Spleen (tissue), 11 donors: ENCODE results near the gene ERLEC1. TPM values are rescaled to one million over a fixed set of nuclear protein-coding genes. Genes with fewer than 3 reads are reported as not detected.

Experiments
- DNase-seq: peaks from one replicate; pipeline ENCODE4 v3.0.0-alpha.2; 2020
- H3K27ac ChIP-seq, 8 donors: fragments of 200-600 bp; sonication (generic) in 7 of 8; 1 replicate in 4 of 8; 2 replicates in 4 of 8; pipeline versions ENCODE4 v1.5.0 to v1.8.0; 2016 to 2021; ENCODE audit warnings: inconsistent platforms in 4 of 8, mild to moderate bottlenecking in 4 of 8, moderate library complexity in 1 of 8
- H3K27me3 ChIP-seq, 7 donors: fragments of 200-600 bp; sonication (generic) in 6 of 7; replicated peaks in 1 of 7; 1 replicate in 4 of 7; 2 replicates in 3 of 7; pipeline versions ENCODE4 v1.5.0 to v1.8.0; 2016 to 2021; ENCODE audit warnings: inconsistent platforms in 3 of 7, mild to moderate bottlenecking in 1 of 7
- H3K36me3 ChIP-seq, 6 donors: fragments of 200-600 bp; sonication (generic) in 5 of 6; 1 replicate in 4 of 6; 2 replicates in 2 of 6; pipeline versions ENCODE4 v1.5.0 to v1.8.0; 2016 to 2021; ENCODE audit warnings: inconsistent platforms in 2 of 6
- H3K4me1 ChIP-seq, 6 donors: fragments of 200-600 bp; sonication (generic) in 5 of 6; 1 replicate in 3 of 6; 2 replicates in 3 of 6; pipeline versions ENCODE4 v1.5.0 to v1.8.0; 2016 to 2021; ENCODE audit warnings: inconsistent platforms in 3 of 6
- H3K4me3 ChIP-seq, 8 donors: fragments of 200-600 bp; sonication (generic) in 7 of 8; 1 replicate in 4 of 8; 2 replicates in 4 of 8; pipeline versions ENCODE4 v1.5.0 to v1.8.0; 2016 to 2021; ENCODE audit warnings: inconsistent platforms in 4 of 8, mild to moderate bottlenecking in 4 of 8, moderate library complexity in 2 of 8
- H3K9me3 ChIP-seq, 8 donors: fragments of 200-600 bp; sonication (generic) in 7 of 8; 1 replicate in 4 of 8; 2 replicates in 4 of 8; pipeline versions ENCODE4 v1.5.0 to v1.8.0; 2016 to 2021; ENCODE audit warnings: inconsistent platforms in 4 of 8
- POLR2A ChIP-seq, 3 donors: fragments of 450-650 bp; IDR thresholded peaks; one replicate each; pipeline ENCODE4 v1.5.1; 2017; ENCODE audit warnings: antibody characterized with exemption in 3 of 3, mild to moderate bottlenecking in 1 of 3
- POLR2AphosphoS5 ChIP-seq, 3 donors: sonication (generic); formaldehyde crosslinking; IDR thresholded peaks; one replicate each; pipeline ENCODE4 v1.5.1; 2017; ENCODE audit warnings: antibody characterized with exemption in 3 of 3
- WGBS, 5 donors: extraction: QIAGEN DNeasy Blood & Tissue Kit in 3 of 5; methylation state at CpG; one replicate each; pipeline versions ENCODE4 v1.1.5 to v1.1.7; 2013 to 2018; 5-methylcytosine and 5-hydroxymethylcytosine counted together
- intact Hi-C: fragments of 100-400 bp; cut with DNase I; formaldehyde crosslinking; loops from one replicate; pipeline ENCODE4 v1.15.0; 2023; ENCODE audit warnings: low total_unique reads
- polyA plus RNA-seq, 3 donors: library from polyadenylated mRNA; stranded (reverse); fragments of 200-250 nt; gene quantifications; one replicate each; pipeline ENCODE4 v1.2.1, GENCODE V29; 2013
- total RNA-seq, 7 donors: library from RNA; depleted of rRNA in 3 of 7; stranded (reverse); fragments of >200 nt in 3 of 7; fragmentation: NEBNext Ultra II Directional in 4 of 7; extraction: Animal tissue kit (Norgen Biotek cat#: 25700) in 4 of 7; gene quantifications; one replicate each; pipeline versions ENCODE4 v1.1.0 to v1.2.1, GENCODE V29; 2016 to 2021
- TF ChIP-seq, protein P1 (sequence below), 11 experiments: fragments of 200-600 bp in 7 of 11; fragments of 450-650 bp in 4 of 11; sonication (generic) in 4 of 11; IDR thresholded peaks in 8 of 11; conservative IDR thresholded peaks in 3 of 11; 1 replicate in 7 of 11; 2 replicates in 4 of 11; pipeline versions ENCODE4 v1.4.0 to v1.8.0; 2016 to 2021; ENCODE audit warnings: antibody characterized with exemption in 11 of 11, inconsistent platforms in 4 of 11, mild to moderate bottlenecking in 1 of 11
- donor health status: healthy with polysubstance abuse.
- donor health status: DM: no; HTN: no; CAD: no; lungs with moderate emphysema.
- donor health status: DM: no; HTN: no; CAD: no.
- donor health status: Bipolar disorder and iron deficiency.
- donor health status: healthy.
- donor health status: DM: no; HTN: no; CAD: no.
- donor health status: DM: yes; HTN: yes; CAD: no.

ERLEC1 gene
- total and polyA plus RNA-seq, 10 donors = 12.7 to 56.4 (median 31.7) TPM

DNA sequence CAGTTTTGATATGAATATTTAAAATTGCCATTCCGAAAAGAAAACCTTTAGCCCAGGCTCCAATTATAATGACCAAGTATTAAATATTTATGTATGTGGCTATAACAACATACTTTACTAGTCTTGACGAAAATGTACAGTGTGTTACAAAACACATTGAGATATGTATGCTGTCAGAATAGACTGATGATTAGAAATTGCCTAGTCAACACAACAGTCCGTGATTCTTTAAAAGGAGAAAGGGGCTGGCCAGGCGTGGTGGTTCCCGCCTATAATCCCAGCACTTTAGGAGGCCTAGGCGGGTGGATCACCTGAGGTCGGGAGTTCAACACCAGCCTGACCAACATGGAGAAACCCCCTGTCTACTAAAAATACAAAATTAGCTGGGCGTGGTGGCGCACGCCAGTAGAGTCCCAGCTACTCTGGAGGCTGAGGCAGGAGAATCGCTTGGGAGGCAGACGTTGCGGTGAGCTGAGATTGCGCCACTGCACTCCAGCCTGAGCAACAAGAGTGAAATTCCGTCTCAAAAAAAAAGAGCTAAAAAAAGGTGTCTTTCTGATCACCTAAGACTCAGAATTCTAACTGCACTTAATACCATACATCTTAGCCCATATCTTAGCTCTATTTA lies 17.4 kb upstream of the ERLEC1 start:
- Histone ChIP-seq H3K9me3 (no peaks in the 10 kb centered on the region), H3K27me3 (no peaks in the 10 kb centered on the region), H3K27ac (no peak overlapping the region), H3K36me3 (peaks cover 0 to 15% (median 0%) of the 10 kb centered on the region in 6 donors), H3K4me3 (no peak overlapping the region), H3K4me1 (peaks cover 10 to 28% (median 20%) of the 10 kb centered on the region in 6 donors)
- intact Hi-C loops = no loop called here
- WGBS, 5 donors = 82 to 94% (median 92%) methylated on average over 15 of the region's 15 CpGs
- DNase-seq = no peak
- TF ChIP-seq, protein P1, sequence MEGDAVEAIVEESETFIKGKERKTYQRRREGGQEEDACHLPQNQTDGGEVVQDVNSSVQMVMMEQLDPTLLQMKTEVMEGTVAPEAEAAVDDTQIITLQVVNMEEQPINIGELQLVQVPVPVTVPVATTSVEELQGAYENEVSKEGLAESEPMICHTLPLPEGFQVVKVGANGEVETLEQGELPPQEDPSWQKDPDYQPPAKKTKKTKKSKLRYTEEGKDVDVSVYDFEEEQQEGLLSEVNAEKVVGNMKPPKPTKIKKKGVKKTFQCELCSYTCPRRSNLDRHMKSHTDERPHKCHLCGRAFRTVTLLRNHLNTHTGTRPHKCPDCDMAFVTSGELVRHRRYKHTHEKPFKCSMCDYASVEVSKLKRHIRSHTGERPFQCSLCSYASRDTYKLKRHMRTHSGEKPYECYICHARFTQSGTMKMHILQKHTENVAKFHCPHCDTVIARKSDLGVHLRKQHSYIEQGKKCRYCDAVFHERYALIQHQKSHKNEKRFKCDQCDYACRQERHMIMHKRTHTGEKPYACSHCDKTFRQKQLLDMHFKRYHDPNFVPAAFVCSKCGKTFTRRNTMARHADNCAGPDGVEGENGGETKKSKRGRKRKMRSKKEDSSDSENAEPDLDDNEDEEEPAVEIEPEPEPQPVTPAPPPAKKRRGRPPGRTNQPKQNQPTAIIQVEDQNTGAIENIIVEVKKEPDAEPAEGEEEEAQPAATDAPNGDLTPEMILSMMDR (IDR thresholded peaks at IDR 0.05 in 8 of 11, conservative IDR thresholded peaks at IDR 0.05 in 3 of 11) = no peak
- TF ChIP-seq POLR2A (IDR thresholded peaks at IDR 0.05) = no peak
- TF ChIP-seq POLR2AphosphoS5 (IDR thresholded peaks at IDR 0.05) = no peak

DNA sequence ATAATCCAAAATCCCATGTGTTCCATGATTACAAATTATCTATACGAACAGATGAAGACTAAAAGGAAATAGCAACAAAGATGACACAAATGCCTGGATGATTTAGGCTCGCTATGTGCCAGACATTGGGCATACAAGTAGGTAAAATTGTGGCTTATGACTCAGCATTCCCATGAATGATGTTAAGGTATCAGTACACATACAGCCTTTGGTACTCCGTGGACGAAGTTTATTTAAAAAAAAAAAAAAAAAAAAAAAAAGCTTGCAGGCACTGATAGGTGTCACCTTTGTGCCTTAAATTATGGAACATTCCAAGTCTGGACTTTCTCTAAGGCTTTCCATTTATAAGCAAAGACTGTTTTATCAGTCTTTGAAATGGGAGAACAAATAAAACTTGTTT lies 16.6 kb upstream of the ERLEC1 start:
- H3K36me3 ChIP-seq = peaks cover 0 to 16% (median under 1%) of the 10 kb centered on the region in 6 donors
- no peaks in the 10 kb centered on the region for H3K9me3 ChIP-seq
- TF ChIP-seq, protein P1 (IDR thresholded peaks at IDR 0.05 in 8 of 11, conservative IDR thresholded peaks at IDR 0.05 in 3 of 11) = no peak
- TF ChIP-seq POLR2A (IDR thresholded peaks at IDR 0.05) (no peak), POLR2AphosphoS5 (IDR thresholded peaks at IDR 0.05) (no peak)
- no peak overlapping the region for H3K4me3 ChIP-seq
- no peak for DNase-seq
- no peak overlapping the region for H3K27ac ChIP-seq
- H3K27me3 ChIP-seq = no peaks in the 10 kb centered on the region
- peaks cover 10 to 28% (median 20%) of the 10 kb centered on the region in 6 donors for H3K4me1 ChIP-seq
- intact Hi-C loops = no loop called here
- WGBS, 5 donors = 76 to 87% (median 81%) methylated on average over 4 of the region's 4 CpGs

DNA sequence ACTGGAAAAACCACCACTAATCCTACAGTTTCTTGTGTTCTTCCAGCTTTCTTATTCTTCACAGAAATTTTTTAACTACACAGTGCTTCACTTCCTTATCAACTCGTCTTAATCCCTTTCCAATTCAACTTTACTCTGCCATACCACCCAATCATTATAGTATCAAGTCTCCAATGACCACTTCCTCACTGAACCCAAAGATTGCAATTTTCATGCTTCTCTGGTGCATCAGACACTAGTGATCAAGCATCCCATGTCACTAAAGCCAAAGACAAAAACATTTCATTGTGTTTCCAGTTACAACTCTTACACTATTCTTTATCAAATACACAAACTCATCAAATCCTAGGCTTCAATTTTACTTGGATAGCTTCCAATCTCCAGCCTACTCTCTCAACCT lies 9.7 kb upstream of the ERLEC1 start:
- WGBS, 5 donors = 41 to 62% (median 46%) methylated on average over 1 of the region's 1 CpG
- intact Hi-C loops = no loop called here
- H3K27ac ChIP-seq = no peak overlapping the region
- H3K27me3 ChIP-seq = no peaks in the 10 kb centered on the region
- TF ChIP-seq POLR2AphosphoS5 (IDR thresholded peaks at IDR 0.05) (no peak), POLR2A (IDR thresholded peaks at IDR 0.05) (no peak)
- TF ChIP-seq, protein P1 (IDR thresholded peaks at IDR 0.05 in 8 of 11, conservative IDR thresholded peaks at IDR 0.05 in 3 of 11) = no peak
- H3K9me3 ChIP-seq = no peaks in the 10 kb centered on the region
- peaks cover 0 to 60% (median 8%) of the 10 kb centered on the region in 6 donors for H3K36me3 ChIP-seq
- no peak overlapping the region for H3K4me3 ChIP-seq
- peaks cover 0 to 5% (median 0%) of the 10 kb centered on the region in 6 donors for H3K4me1 ChIP-seq
- DNase-seq = no peak

DNA sequence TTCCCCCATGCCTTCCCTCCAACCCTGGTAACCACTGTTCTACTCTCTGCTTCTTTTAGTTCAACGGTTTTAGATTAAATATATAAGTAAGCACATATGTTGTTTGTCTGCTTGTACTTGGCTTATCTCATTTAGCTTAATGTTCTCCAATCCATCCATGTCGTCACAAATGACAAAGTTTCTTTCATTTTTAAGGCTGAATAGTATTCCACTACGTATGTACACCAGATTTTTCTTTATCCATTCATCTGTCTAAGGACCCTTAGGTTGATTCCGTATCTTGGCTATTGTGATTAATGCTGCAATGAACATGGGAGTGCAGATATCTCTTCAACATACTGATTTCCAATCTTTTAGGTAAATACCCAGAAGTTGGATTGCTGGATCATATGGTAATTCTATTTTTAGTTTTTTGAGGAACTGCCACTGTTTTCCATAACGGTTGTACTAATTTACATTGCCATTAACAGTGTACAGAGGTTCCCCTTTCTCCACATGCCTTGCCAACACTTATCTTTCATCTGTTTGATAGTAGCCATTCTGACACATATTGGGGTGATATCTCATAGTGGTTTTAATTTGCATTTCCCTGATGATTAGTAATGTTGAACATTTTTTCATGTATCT lies 8.2 kb upstream of the ERLEC1 start:
- no peaks in the 10 kb centered on the region for H3K9me3 ChIP-seq
- H3K36me3 ChIP-seq = peaks cover 0 to 61% (median 9%) of the 10 kb centered on the region in 6 donors
- no peaks in the 10 kb centered on the region for H3K27me3 ChIP-seq
- H3K4me1 ChIP-seq = peaks cover 0 to 19% (median 4%) of the 10 kb centered on the region in 6 donors
- TF ChIP-seq POLR2A (IDR thresholded peaks at IDR 0.05) (no peak), POLR2AphosphoS5 (IDR thresholded peaks at IDR 0.05) (no peak)
- TF ChIP-seq, protein P1 (IDR thresholded peaks at IDR 0.05 in 8 of 11, conservative IDR thresholded peaks at IDR 0.05 in 3 of 11) = no peak
- intact Hi-C loops = no loop called here
- DNase-seq = no peak
- H3K4me3 ChIP-seq = no peak overlapping the region
- 78 to 88% (median 81%) methylated on average over 5 of the region's 5 CpGs for WGBS, 5 donors
- no peak overlapping the region for H3K27ac ChIP-seq
